HEK293 (cell line): ENCODE results near the gene PRAC2.

Experiments used
- AEBP2 ChIP-seq: fragments of 450-650 bp; formaldehyde crosslinking; IDR thresholded peaks from 2 replicates; pipeline ENCODE4 v1.5.1; 2016; ENCODE audit warnings: missing biosample characterization, missing genetic modification characterization, borderline replicate concordance
- CTCF ChIP-seq: fragments of 450-650 bp; formaldehyde crosslinking; IDR thresholded peaks from 2 replicates; pipeline ENCODE4 v1.5.1; 2016; ENCODE audit warnings: missing biosample characterization, missing genetic modification characterization
- ELK4 ChIP-seq: IDR thresholded peaks from 2 replicates; pipeline ENCODE4 v1.6.1; 2011; ENCODE audit warnings: mild to moderate bottlenecking, low read depth, low read length, borderline replicate concordance
- MZF1 ChIP-seq: fragments of 450-650 bp; formaldehyde crosslinking; IDR thresholded peaks from 2 replicates; pipeline ENCODE4 v1.5.1; 2017; ENCODE audit warnings: missing biosample characterization, missing genetic modification characterization, borderline replicate concordance
- REST ChIP-seq: fragments of 450-650 bp; formaldehyde crosslinking; IDR thresholded peaks from 2 replicates; pipeline ENCODE4 v1.5.1; 2016; ENCODE audit warnings: missing biosample characterization, missing genetic modification characterization
- TCF7L2 ChIP-seq: IDR thresholded peaks from 2 replicates; pipeline ENCODE4 v1.6.1; 2011; ENCODE audit warnings: low read depth, mild to moderate bottlenecking, inconsistent platforms, low read length, moderate library complexity, borderline replicate concordance
- YY1 ChIP-seq: fragments of 450-650 bp; formaldehyde crosslinking; IDR thresholded peaks from 2 replicates; pipeline ENCODE4 v1.5.1; 2018; ENCODE audit warnings: missing biosample characterization, missing genetic modification characterization
- ZNF157 ChIP-seq: fragments of 450-650 bp; formaldehyde crosslinking; IDR thresholded peaks from 2 replicates; pipeline ENCODE4 v1.5.1; 2016; ENCODE audit warnings: missing biosample characterization, missing genetic modification characterization
- ZNF202 ChIP-seq: fragments of 450-650 bp; formaldehyde crosslinking; IDR thresholded peaks from 2 replicates; pipeline ENCODE4 v1.5.1; 2016; ENCODE audit warnings: missing biosample characterization, missing genetic modification characterization, borderline replicate concordance
- ZNF274 ChIP-seq, 2 experiments: fragments of 200-500 bp in 1 of 2; fragments of 450-650 bp in 1 of 2; sonication (Bioruptor generic) in 1 of 2; formaldehyde crosslinking in 1 of 2; IDR thresholded peaks; 2 replicates each; pipeline versions ENCODE4 v1.5.1 to v1.6.1; 2014 to 2016; ENCODE audit warnings: borderline replicate concordance in 1 of 2, inconsistent platforms in 1 of 2, low read length in 1 of 2, missing biosample characterization in 1 of 2, missing genetic modification characterization in 1 of 2
- ZNF530 ChIP-seq: fragments of 450-650 bp; formaldehyde crosslinking; IDR thresholded peaks from 2 replicates; pipeline ENCODE4 v1.5.1; 2016; ENCODE audit warnings: low read depth, missing biosample characterization, missing genetic modification characterization
- ZNF626 ChIP-seq: fragments of 450-650 bp; sonication (Bioruptor Pico); formaldehyde crosslinking; IDR thresholded peaks from 2 replicates; pipeline ENCODE4 v1.5.1; 2018; ENCODE audit warnings: missing biosample characterization, missing genetic modification characterization, inconsistent platforms

GRCh38 chr17:48753794-48754499, 31.0 kb downstream of the PRAC2 start:
- TF ChIP-seq ZNF202 (no peak), YY1 (tag by site-specific recombination) (no peak), REST (tag by site-specific recombination) (no peak), ELK4 (no peak), CTCF (no peak), AEBP2 (no peak), ZNF274 (IDR thresholded peaks at IDR 0.05; ENCODE audit: low read length) (no peak), ZNF274 (tag by site-specific recombination; IDR thresholded peaks at IDR 0.05; ENCODE audit: borderline replicate concordance) (no peak), ZNF530 (tag by site-specific recombination) (no peak), MZF1 (no peak), ZNF626 (tag by site-specific recombination) (no peak), TCF7L2 (no peak), ZNF157 (tag by site-specific recombination) (no peak)
